ENCODE measurements around the gene CHRND. TPM values are rescaled to one million over a fixed set of nuclear protein-coding genes. Genes with fewer than 3 reads are reported as not detected.

The CHRND gene
- total RNA-seq, 1 experiment from 2014 or later: not detected

DNA sequence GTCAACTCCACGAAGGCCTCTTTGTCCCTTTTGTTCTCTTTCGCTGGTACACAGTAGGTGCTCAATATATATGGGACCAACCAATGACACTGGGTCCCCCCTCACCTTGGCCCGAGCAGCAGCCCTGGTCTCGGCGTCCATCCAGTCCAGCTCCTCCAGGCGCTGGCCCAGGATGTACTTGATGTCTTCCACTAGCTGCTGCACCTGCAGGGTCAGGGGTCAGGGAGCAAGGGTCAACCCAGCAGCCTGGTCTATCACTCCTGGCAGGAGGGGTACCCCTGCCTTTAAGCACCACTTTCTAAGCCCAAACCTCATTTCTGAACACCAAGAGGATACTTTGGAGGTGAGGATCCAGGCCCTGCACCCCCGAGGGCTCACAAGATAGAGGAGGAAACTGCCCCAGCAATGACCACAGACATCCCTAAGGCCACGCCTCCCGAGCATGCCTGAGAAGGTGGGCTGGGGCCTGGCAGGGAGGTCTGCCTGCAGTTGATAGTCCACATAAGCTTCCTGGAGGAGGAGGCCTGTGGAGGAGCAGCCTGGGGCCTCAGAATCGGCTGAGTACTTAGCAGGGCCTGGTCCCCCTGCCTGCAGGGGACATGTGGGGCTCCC, 42.5 kb upstream of the CHRND start:
- TF ChIP-seq, protein P1, sequence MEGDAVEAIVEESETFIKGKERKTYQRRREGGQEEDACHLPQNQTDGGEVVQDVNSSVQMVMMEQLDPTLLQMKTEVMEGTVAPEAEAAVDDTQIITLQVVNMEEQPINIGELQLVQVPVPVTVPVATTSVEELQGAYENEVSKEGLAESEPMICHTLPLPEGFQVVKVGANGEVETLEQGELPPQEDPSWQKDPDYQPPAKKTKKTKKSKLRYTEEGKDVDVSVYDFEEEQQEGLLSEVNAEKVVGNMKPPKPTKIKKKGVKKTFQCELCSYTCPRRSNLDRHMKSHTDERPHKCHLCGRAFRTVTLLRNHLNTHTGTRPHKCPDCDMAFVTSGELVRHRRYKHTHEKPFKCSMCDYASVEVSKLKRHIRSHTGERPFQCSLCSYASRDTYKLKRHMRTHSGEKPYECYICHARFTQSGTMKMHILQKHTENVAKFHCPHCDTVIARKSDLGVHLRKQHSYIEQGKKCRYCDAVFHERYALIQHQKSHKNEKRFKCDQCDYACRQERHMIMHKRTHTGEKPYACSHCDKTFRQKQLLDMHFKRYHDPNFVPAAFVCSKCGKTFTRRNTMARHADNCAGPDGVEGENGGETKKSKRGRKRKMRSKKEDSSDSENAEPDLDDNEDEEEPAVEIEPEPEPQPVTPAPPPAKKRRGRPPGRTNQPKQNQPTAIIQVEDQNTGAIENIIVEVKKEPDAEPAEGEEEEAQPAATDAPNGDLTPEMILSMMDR (conservative IDR thresholded peaks at IDR 0.05): no peak
- TF ChIP-seq EZH2 (IDR thresholded peaks at IDR 0.05; ENCODE audit: low read depth): no peak
- H3K27me3 ChIP-seq (ENCODE audit: insufficient read depth, low read depth): peaks cover 38% of the 10 kb centered on the region
- H3F3A ChIP-seq (ENCODE audit: insufficient read depth, low read depth): no peaks in the 10 kb centered on the region
- no peaks in the 10 kb centered on the region for H3K36me3 ChIP-seq (ENCODE audit: low read depth)
- no peaks in the 10 kb centered on the region for H3K4me1 ChIP-seq (replicated peaks; ENCODE audit: insufficient read depth)
- no peaks in the 10 kb centered on the region for H3K79me2 ChIP-seq (ENCODE audit: low read depth)
- no peak overlapping the region for H3K4me2 ChIP-seq
- H3K27ac ChIP-seq: no peak overlapping the region
- intact Hi-C loops (cut with micrococcal nuclease; ENCODE audit: unreplicated experiment): no loop called here
- no peak overlapping the region for H2AFZ ChIP-seq
- no peaks in the 10 kb centered on the region for H4K20me1 ChIP-seq (ENCODE audit: insufficient read depth)
- no TSS peak for BruUV-seq (replicated peaks)
- H3K9me3 ChIP-seq (ENCODE audit: insufficient read depth, low read depth): no peaks in the 10 kb centered on the region
- ChIA-PET POLR2A (ENCODE audit: unreplicated experiment) (no interaction called here), CTCF (no interaction called here)
- H3K4me3 ChIP-seq: no peak overlapping the region
- DNase-seq: no peak
- H3K9me2 ChIP-seq (ENCODE audit: insufficient read depth): no peaks in the 10 kb centered on the region

DNA sequence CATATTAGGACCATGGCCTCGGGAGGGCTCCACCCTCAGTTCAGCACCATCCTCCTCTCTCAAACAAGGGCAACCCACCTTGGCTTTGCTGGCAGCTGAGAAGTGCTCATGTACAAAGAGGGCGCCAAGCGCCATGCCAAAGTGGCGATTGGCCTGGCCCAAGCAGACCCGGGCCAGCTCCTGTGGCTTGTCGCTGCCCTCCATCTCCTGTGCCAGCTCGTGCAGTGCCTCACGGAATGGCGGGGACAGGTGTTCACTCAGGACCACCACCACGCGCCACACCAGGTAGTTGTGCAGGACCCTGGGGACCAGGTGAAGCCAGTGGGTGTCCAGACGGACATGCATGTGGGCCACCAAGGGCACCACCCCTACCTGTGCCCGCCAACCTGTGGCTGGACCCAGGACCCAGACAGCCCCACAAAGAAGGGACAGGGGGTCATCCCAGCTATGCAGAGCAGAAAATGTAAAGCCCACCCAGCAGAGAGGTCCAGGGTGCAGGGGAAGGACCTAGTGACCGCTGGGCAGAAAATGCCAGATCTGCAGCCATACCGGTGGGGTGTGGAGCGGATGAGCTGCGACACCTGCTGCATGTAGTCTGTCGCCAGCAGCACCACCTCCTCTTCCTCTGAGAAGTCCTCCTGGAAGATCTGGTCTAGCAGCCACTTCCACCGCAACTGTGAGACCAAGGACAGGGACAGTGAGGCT, 41.9 kb upstream of the CHRND start:
- ChIA-PET POLR2A (ENCODE audit: unreplicated experiment) (no interaction called here), CTCF (no interaction called here)
- H3K9me3 ChIP-seq (ENCODE audit: insufficient read depth, low read depth): no peaks in the 10 kb centered on the region
- H2AFZ ChIP-seq: no peak overlapping the region
- no peak overlapping the region for H3K4me3 ChIP-seq
- intact Hi-C loops (cut with micrococcal nuclease; ENCODE audit: unreplicated experiment): no loop called here
- no peak for DNase-seq
- TF ChIP-seq, protein P1 (conservative IDR thresholded peaks at IDR 0.05): no peak
- TF ChIP-seq EZH2 (IDR thresholded peaks at IDR 0.05; ENCODE audit: low read depth): no peak
- no peaks in the 10 kb centered on the region for H3F3A ChIP-seq (ENCODE audit: insufficient read depth, low read depth)
- H3K4me1 ChIP-seq (replicated peaks; ENCODE audit: insufficient read depth): no peaks in the 10 kb centered on the region
- no peaks in the 10 kb centered on the region for H3K9me2 ChIP-seq (ENCODE audit: insufficient read depth)
- H3K4me2 ChIP-seq: no peak overlapping the region
- BruUV-seq (replicated peaks): no TSS peak
- no peak overlapping the region for H3K27ac ChIP-seq
- H3K36me3 ChIP-seq (ENCODE audit: low read depth): no peaks in the 10 kb centered on the region
- H3K27me3 ChIP-seq (ENCODE audit: insufficient read depth, low read depth): peaks cover 32% of the 10 kb centered on the region
- no peaks in the 10 kb centered on the region for H3K79me2 ChIP-seq (ENCODE audit: low read depth)
- H4K20me1 ChIP-seq (ENCODE audit: insufficient read depth): no peaks in the 10 kb centered on the region

DNA sequence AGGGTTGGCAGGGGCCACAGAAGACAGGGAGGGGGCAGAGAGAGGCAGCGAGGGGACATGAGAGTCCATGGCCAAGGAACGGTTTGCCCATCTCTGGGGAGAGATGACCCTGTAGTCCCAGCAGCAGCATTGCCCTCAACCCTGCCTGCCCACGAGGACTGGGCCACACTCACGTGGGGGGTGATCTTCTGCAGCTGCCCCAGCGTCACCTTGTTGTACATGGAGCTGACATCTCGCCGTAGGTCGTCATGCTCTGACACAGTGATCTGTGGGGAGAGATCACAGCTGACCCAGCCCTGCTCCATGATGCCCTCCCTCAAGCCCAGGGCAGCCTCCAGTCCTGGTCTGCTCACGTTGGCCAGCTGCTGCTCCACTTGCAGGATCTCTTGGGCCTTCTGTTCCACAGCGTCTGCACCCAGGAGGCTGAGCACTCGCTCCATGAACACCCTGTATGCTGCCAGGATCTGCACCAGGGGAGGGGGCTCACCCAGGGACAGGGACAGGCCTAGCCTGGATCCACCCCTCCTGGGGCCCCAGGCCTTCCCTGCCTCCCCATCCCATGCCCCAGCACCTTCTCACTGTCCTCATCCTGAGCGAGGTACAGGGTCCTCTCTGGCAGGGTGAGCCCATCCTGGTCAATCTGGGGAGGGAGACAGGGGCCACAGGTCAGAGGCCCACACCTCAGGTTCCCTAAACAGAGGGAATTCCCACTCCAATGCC, 41.2 kb upstream of the CHRND start:
- Histone ChIP-seq H4K20me1 (ENCODE audit: insufficient read depth) (no peaks in the 10 kb centered on the region), H3K27me3 (ENCODE audit: insufficient read depth, low read depth) (peaks cover 24% of the 10 kb centered on the region), H3K79me2 (ENCODE audit: low read depth) (no peaks in the 10 kb centered on the region), H3K4me1 (replicated peaks; ENCODE audit: insufficient read depth) (no peaks in the 10 kb centered on the region), H3K9me2 (ENCODE audit: insufficient read depth) (no peaks in the 10 kb centered on the region), H2AFZ (no peak overlapping the region), H3K36me3 (ENCODE audit: low read depth) (no peaks in the 10 kb centered on the region), H3K9me3 (ENCODE audit: insufficient read depth, low read depth) (no peaks in the 10 kb centered on the region), H3F3A (ENCODE audit: insufficient read depth, low read depth) (no peaks in the 10 kb centered on the region), H3K4me3 (no peak overlapping the region), H3K27ac (no peak overlapping the region), H3K4me2 (no peak overlapping the region)
- no peak for DNase-seq
- POLR2A ChIA-PET (ENCODE audit: unreplicated experiment): no interaction called here
- intact Hi-C loops (cut with micrococcal nuclease; ENCODE audit: unreplicated experiment): no loop called here
- TF ChIP-seq EZH2 (IDR thresholded peaks at IDR 0.05; ENCODE audit: low read depth): no peak
- TF ChIP-seq, protein P1 (conservative IDR thresholded peaks at IDR 0.05): no peak
- CTCF ChIA-PET: no interaction called here
- no TSS peak for BruUV-seq (replicated peaks)

Data from PC-9 (cell line).